Endothelial cell of umbilical vein (primary cell): ENCODE results near the gene NUP153.

Source experiments
- CTCF ChIP-seq, 2 donors: IDR thresholded peaks; 1 replicate in 1 of 2; 2 replicates in 1 of 2; pipeline ENCODE4 v1.5.1; 2011; ENCODE audit warnings: low read length in 2 of 2, mild to moderate bottlenecking in 2 of 2, moderate library complexity in 2 of 2, control low read depth in 1 of 2, inconsistent platforms in 1 of 2, low read depth in 1 of 2; ENCODE audit not compliant: insufficient read depth in 1 of 2; ENCODE audit errors: extremely low read depth in 1 of 2
- EZH2 ChIP-seq: IDR thresholded peaks from 2 replicates; pipeline ENCODE4 v1.6.1; 2012; ENCODE audit warnings: borderline replicate concordance, low read depth, mild to moderate bottlenecking, moderate library complexity, low read length, inconsistent platforms; ENCODE audit not compliant: severe bottlenecking
- POLR2A ChIP-seq: IDR thresholded peaks from 2 replicates; pipeline ENCODE4 v1.6.1; 2012; ENCODE audit warnings: low read depth, mild to moderate bottlenecking, control low read depth, low read length
- POLR2AphosphoS5 ChIP-seq: IDR thresholded peaks from 2 replicates; pipeline ENCODE4 v1.6.1; 2012; ENCODE audit warnings: low read depth, mild to moderate bottlenecking, control low read depth, low read length, moderate library complexity; ENCODE audit not compliant: insufficient read depth

- TF ChIP-seq EZH2 (no peak), CTCF (IDR thresholded peaks at IDR 0.05; ENCODE audit: extremely low read depth in 1 of 2, insufficient read depth in 1 of 2, low read depth in 1 of 2, low read length in 2 of 2) (no peak), POLR2A (no peak), POLR2AphosphoS5 (no peak)
Observed at GRCh38 chr6:17588011-17588410, 118.7 kb downstream of the NUP153 start.
